GM12878 (cell line): ENCODE results near the gene GINS2.

ENCODE experiments used
- ATF3 ChIP-seq: IDR thresholded peaks from 2 replicates; pipeline ENCODE4 v1.6.1; 2011; ENCODE audit warnings: low read depth, mild to moderate bottlenecking, low read length, moderate library complexity, borderline replicate concordance; ENCODE audit errors: extremely low read depth
- BACH1 ChIP-seq: fragments of 450-650 bp; IDR thresholded peaks from 2 replicates; pipeline ENCODE4 v1.6.1; 2017; ENCODE audit warnings: mild to moderate bottlenecking, borderline replicate concordance
- BRCA1 ChIP-seq: IDR thresholded peaks from 2 replicates; pipeline ENCODE4 v1.6.1; 2011; ENCODE audit warnings: low read depth, low read length, improper control_type of control experiment
- CTCF ChIP-seq, 3 experiments: IDR thresholded peaks in 2 of 3; conservative IDR thresholded peaks in 1 of 3; 2 replicates each; pipeline ENCODE4 v1.5.1; 2011; ENCODE audit warnings: low read depth in 3 of 3, low read length in 3 of 3, mild to moderate bottlenecking in 3 of 3, control low read depth in 2 of 3, moderate library complexity in 2 of 3, inconsistent platforms in 1 of 3, mixed read lengths in 1 of 3; ENCODE audit not compliant: control insufficient read depth in 2 of 3, insufficient read depth in 1 of 3; ENCODE audit errors: extremely low read depth in 1 of 3
- EZH2 ChIP-seq: IDR thresholded peaks from 2 replicates; pipeline ENCODE4 v1.6.1; 2012; ENCODE audit warnings: low read depth, mild to moderate bottlenecking, control low read depth, inconsistent platforms, low read length, borderline replicate concordance; ENCODE audit not compliant: control insufficient read depth
- POLR2A ChIP-seq: IDR thresholded peaks from 2 replicates; pipeline ENCODE4 v1.6.1; 2011; ENCODE audit warnings: low read depth, mild to moderate bottlenecking, low read length
- RELB ChIP-seq: fragments of 450-650 bp; IDR thresholded peaks from 2 replicates; pipeline ENCODE4 v1.6.1; 2017; ENCODE audit warnings: low read depth, mild to moderate bottlenecking, moderate library complexity
- SPI1 ChIP-seq: IDR thresholded peaks from 2 replicates; pipeline ENCODE4 v1.6.1; 2011; ENCODE audit warnings: low read depth, mild to moderate bottlenecking, low read length, moderate library complexity, borderline replicate concordance; ENCODE audit not compliant: insufficient read depth
- TCF7 ChIP-seq: IDR thresholded peaks from 2 replicates; pipeline ENCODE4 v1.6.1; 2014; ENCODE audit warnings: antibody characterized with exemption, borderline replicate concordance
- ZBTB33 ChIP-seq: fragments of 450-650 bp; IDR thresholded peaks from 2 replicates; pipeline ENCODE4 v1.6.1; 2017; ENCODE audit warnings: mild to moderate bottlenecking
- ZNF384 ChIP-seq: IDR thresholded peaks from 2 replicates; pipeline ENCODE4 v1.6.1; 2012; ENCODE audit warnings: low read depth, mild to moderate bottlenecking, low read length, improper control_type of control experiment, borderline replicate concordance
- ZSCAN29 ChIP-seq: fragments of 450-650 bp; IDR thresholded peaks from 2 replicates; pipeline ENCODE4 v1.6.1; 2017; ENCODE audit warnings: mild to moderate bottlenecking, moderate library complexity

- TF ChIP-seq ZBTB33 (no peak), ZSCAN29 (no peak), ATF3 (no peak), CTCF (IDR thresholded peaks at IDR 0.05 in 2 of 3, conservative IDR thresholded peaks at IDR 0.05 in 1 of 3; ENCODE audit: control insufficient read depth in 2 of 3, extremely low read depth in 1 of 3, insufficient read depth in 1 of 3, low read depth in 3 of 3, low read length in 3 of 3) (no peak), TCF7 (no peak), POLR2A (no peak), EZH2 (no peak), SPI1 (0 out of 2 replicates have a peak, but pooled peaks have one; percentile 19), BRCA1 (no peak), ZNF384 (no peak), RELB (no peak), BACH1 (no peak)
Measured at GRCh38 chr16:85735225-85735635, 46.5 kb upstream of the GINS2 start.
